Prostate gland (tissue), 2 donors: ENCODE data around the gene HDAC10.
A peak's percentile ranks its signal among the peaks of the same experiment; 100 is the strongest.

ENCODE experiments used
- CTCF ChIP-seq, 4 experiments: fragments of 200-600 bp in 2 of 4; fragments of 450-650 bp in 2 of 4; sonication (generic) in 2 of 4; IDR thresholded peaks; 1 replicate in 3 of 4; 2 replicates in 1 of 4; pipeline ENCODE4 v1.5.1; 2016 to 2019; ENCODE audit warnings: antibody characterized with exemption in 4 of 4, mild to moderate bottlenecking in 2 of 4, moderate library complexity in 2 of 4
- POLR2A ChIP-seq: fragments of 450-650 bp; IDR thresholded peaks from one replicate; pipeline ENCODE4 v1.6.1; 2016; ENCODE audit warnings: antibody characterized with exemption, mild to moderate bottlenecking
- POLR2AphosphoS5 ChIP-seq: sonication (generic); formaldehyde crosslinking; IDR thresholded peaks from one replicate; pipeline ENCODE4 v1.6.1; 2017; ENCODE audit warnings: antibody characterized with exemption

GRCh38 chr22:50206599-50206998 is 44.5 kb downstream of the HDAC10 start:
- TF ChIP-seq CTCF (IDR thresholded peaks at IDR 0.05) (peak in 2 of 4 experiments; percentile 19 to 30), POLR2A (no peak), POLR2AphosphoS5 (no peak)
